Fibroblast of pulmonary artery (primary cell): ENCODE results near the gene ANKRD12.

Source experiments
- DNase-seq: peaks from one replicate; pipeline ENCODE4 v3.0.0-alpha.2; 2010; ENCODE audit warnings: low read depth
- H3K4me3 ChIP-seq: replicated peaks from 2 replicates; pipeline ENCODE4 v1.5.1; 2011; ENCODE audit warnings: low read depth, mild to moderate bottlenecking, control low read depth, low read length, moderate library complexity
- CTCF ChIP-seq: IDR thresholded peaks from 2 replicates; pipeline ENCODE4 v1.5.1; 2011; ENCODE audit warnings: mild to moderate bottlenecking, control low read depth, low read length, inconsistent platforms; ENCODE audit errors: missing control alignments

Gene ANKRD12

GRCh38 chr18:9281780-9282179 lies 145.2 kb downstream of the ANKRD12 start:
- TF ChIP-seq CTCF = no peak
- no peak for DNase-seq
- no peak overlapping the region for H3K4me3 ChIP-seq

DNA sequence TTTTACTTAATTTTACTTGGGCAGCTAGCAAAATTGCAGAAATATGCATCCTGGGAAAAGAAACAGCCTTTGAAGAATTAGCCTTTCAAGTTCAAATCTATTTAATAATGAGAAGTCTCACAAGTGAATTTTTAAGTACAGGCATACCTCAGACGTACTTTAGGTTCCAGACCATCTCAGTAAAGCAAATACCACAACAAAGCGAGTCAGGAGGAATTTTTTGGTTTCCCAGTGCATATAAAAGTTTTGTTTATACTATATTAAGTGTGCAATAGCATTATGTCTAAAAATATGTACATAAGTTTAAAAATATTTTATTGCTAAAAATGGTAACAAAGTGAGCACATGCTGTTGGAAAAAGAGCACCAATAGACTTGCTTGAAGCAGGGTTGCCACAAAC lies 147.2 kb downstream of the ANKRD12 start:
- no peak for TF ChIP-seq CTCF
- H3K4me3 ChIP-seq = no peak overlapping the region
- no peak for DNase-seq

GRCh38 chr18:9285604-9286003 lies 149.0 kb downstream of the ANKRD12 start:
- H3K4me3 ChIP-seq = no peak overlapping the region
- TF ChIP-seq CTCF = no peak
- DNase-seq = no peak

DNA sequence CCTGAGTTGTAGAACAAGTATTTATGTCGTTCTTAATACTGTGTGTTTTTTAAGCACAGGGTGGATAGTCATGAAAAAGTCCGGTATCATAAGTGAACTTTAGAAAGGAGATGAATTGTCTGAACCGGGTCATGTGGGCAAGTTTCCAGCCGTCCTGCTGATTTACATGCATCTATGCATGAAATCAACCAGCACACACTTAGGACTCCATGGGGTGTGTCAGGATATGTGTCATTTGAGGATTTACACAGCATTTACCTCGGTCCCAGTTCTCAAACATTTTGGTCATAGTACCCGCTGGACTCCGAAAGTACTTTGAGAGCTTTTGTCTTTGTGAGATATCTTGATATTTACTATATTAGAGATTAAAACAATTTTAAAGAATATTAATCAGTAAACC lies 150.5 kb downstream of the ANKRD12 start:
- TF ChIP-seq CTCF = no peak
- no peak overlapping the region for H3K4me3 ChIP-seq
- no peak for DNase-seq

GRCh38 chr18:9289698-9290097 lies 153.1 kb downstream of the ANKRD12 start:
- no peak for DNase-seq
- no peak for TF ChIP-seq CTCF
- H3K4me3 ChIP-seq = no peak overlapping the region

GRCh38 chr18:9290156-9290555 lies 153.6 kb downstream of the ANKRD12 start:
- DNase-seq = no peak
- no peak for TF ChIP-seq CTCF
- no peak overlapping the region for H3K4me3 ChIP-seq

DNA sequence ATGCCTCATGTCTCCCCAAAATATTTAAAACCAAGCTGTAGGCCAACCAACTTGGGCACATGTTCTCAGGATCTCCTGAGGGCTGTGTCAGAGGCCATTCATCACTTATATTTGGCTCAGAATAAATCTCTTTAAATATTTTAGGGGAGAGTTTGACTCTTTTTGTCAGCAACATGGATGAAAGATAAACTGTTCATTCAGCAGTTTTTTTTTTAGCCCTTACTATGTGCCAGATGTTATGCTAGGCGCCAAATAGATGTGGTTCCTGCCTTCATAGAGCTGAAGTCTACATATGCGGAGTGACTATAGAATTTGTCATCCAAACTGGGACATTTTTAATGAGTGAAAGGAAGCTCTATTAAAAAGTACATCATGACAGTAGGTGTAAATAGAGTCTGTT lies 155.5 kb downstream of the ANKRD12 start:
- no peak for DNase-seq
- no peak overlapping the region for H3K4me3 ChIP-seq
- no peak for TF ChIP-seq CTCF
